Islet precursor cell (in vitro differentiated cells): ENCODE data around the gene CASKIN1.

Experiments
- DNase-seq: peaks from one replicate; pipeline ENCODE4 v3.0.0-alpha.2; 2018

CASKIN1 gene

GRCh38 chr16:2233046-2233775 is 36.8 kb upstream of the CASKIN1 start:
- no peak for DNase-seq

DNA sequence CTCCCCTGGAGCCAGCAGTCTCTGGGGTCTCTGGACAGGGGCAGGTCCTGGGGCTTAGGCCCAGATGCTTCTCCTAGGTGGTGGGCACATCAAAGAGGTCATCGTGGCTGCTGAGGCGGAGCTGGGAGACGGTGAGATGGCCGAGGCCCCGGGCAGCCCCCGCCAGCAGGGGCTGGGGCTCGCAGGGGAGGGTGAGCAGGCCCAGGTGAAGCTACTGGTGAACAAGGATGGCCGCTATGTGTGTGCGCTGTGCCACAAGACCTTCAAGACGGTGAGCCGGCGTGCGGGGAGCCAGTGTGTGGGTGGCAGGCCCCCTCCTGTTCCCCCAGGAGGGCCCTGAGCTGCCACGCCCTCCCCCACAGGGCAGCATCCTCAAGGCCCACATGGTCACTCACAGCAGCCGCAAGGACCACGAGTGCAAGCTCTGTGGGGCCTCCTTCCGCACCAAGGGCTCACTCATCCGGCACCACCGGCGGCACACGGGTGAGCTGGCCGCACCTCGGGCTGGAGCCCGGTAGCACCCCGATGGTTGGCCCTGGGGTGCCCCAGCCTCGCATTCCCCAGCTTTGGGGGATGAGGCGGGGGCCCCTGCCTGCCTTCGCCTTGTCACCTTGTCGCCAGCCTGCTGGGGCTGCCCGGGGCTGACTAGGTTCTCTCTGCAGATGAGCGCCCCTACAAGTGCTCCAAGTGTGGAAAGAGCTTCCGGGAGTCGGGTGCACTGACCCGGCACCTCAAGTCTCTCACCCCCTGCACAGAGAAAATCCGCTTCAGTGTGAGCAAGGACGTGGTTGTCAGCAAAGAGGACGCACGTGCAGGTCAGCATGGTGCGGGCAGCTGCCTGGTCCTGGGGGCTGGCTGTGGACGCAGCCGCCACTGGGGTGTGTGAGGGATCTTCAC is 35.9 kb upstream of the CASKIN1 start:
- DNase-seq: no peak

GRCh38 chr16:2231016-2231931 is 34.9 kb upstream of the CASKIN1 start:
- no peak for DNase-seq

- no peak for DNase-seq
Measured at GRCh38 chr16:2230376-2230775, 34.0 kb upstream of the CASKIN1 start.

DNA sequence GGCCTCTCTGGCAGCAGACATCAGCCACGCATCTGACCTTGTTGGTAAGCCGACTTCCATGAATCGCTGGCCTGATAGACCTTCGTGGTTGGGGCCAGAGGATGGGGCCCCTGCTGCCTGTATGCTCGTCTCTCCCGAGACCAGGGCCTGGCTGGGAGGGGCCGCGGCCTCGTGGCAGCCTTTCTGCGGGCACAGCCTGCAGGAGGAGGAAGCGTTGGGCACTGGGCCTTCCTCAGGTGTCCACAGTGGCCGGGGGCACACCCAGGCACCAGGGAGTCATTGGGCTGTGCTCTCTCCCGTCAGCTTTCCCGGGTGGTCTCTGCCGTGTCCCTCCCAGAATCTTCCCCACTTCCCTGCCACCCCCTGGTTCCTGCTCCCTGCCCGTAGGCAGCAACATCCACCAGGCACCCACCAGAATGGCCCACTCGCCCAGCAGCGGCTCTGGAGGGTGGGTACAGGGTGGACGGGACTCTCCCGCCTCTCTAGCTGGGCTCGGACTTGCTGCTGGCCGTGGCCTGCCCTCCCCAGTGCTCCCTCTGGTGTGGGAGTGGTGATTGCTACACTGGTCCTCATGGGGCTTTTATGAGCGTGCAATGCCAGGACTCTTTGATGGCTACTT is 33.3 kb upstream of the CASKIN1 start:
- no peak for DNase-seq

DNA sequence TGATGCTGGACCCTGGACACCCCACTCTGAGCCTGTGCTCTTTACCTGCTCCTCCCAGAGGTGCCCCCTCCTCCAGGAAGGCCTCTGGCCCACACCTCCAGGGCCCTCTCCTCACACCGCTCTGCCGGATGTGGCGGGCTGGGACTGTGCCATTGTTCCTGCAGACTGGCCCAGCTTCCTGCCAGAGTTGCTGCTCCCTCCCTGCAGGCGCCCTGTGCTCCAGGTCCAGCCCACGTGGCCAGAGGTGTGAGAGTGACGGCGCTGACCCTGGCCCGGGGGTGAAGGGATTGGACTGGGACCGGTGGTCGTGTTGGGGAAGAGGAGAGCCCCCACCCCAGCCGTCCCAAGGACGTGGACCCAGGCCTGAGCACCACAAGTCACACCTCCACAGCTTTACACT is 32.7 kb upstream of the CASKIN1 start:
- no peak for DNase-seq

- DNase-seq: no peak
Measured at GRCh38 chr16:2228161-2228824, 31.9 kb upstream of the CASKIN1 start.

DNA sequence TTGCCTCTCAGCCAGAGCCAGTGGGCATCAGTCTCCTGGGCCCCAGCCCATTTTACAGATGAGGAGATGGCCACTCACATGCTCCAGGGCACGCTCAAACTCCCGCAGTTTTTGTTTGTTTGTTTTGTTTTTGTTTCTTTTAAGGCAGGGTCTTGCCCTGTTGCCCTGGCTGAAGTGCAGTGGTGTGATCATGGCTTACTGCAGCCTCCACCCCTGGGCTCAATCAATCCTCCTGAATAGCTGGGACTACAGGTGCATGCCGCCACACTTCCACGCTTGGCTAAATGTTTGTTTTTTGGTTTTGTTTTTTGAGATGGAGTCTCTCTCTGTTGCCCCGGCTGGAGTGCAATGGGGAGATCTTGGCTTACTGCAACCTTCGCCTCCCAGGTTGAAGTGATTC is 30.5 kb upstream of the CASKIN1 start:
- no peak for DNase-seq

DNA sequence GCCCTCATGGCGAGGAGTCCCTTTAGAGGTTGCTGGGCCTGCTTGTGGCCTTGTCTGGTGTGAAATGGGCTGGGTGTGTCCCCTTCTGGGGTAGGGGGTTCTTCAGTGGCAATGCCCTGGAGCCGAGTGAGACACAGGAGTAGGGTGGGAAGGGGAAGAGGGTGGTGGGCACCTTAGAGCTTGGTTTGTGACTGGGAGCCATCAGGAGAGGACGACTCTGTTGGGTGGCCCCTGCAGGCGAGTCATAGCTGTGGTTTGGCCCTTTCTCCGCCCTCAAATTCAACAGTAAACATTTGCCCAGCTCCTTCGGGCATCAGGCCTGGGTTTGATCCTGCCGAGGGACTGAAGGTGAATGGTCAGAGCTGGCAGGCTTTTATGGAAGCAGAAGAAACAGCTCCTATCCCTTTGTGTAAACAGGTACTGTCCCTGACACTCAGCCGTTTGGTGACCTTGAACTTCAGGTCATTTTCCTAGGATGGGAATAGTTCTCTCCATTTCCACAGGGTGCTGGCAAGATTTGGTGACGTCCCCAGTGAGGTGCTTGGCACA is 29.9 kb upstream of the CASKIN1 start:
- no peak for DNase-seq

DNA sequence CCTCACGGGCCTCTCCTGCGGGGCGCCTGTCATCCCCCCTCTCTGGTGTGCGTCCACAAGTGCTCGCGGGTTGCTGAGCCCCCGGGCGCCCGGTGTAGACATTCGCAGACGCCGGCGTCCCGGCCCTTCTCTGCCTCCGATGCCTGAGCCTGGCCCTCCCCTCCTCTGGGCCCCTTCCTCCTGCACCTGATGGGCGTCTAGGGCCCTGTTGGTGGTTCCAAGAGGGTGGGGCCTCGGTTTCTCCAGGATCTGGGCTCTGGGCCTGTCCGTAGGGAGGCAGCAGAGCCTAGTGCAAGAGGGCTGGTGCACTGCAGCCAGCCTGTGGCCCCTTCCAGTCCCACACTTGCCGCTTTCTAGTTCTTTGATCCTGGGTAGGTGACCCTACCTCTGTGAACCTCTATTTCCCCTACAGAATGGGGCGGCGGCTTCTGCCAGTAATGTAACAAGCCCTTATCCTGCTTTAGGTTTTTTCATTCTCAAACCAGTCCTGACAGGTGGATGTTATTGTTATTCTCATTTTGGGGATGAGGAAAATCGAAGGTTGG is 27.6 kb upstream of the CASKIN1 start:
- DNase-seq: peak; percentile 79

GRCh38 chr16:2223221-2223941 is 27.0 kb upstream of the CASKIN1 start, which contains the start of gene E4F1:
Gene E4F1, plus strand, starts transcription at chr16:2223591. Its CDS starts 23 bp downstream, at chr16:2223614.
- DNase-seq: peak; percentile 100

GRCh38 chr16:2216330-2216729 is 19.9 kb upstream of the CASKIN1 start:
- no peak for DNase-seq

DNA sequence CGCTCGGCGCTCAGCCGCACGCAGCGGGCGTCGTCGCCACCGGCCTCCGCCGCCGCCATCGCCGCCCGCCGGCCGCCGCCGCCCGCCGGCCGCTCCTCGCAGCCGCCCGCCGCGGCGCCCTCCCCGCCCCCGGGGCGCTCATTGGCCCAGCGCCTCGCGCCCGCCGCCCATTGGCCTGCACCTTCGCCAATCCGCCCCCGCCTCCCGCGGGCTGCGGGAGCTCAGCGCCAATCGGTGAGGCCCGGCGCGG is 18.2 kb upstream of the CASKIN1 start, which contains the start of gene PGP:
PGP (minus strand) TSS at position 122 of the 250 bp plus-strand sequence; CDS start at position 59, 63 bp downstream.
- DNase-seq: no peak

DNA sequence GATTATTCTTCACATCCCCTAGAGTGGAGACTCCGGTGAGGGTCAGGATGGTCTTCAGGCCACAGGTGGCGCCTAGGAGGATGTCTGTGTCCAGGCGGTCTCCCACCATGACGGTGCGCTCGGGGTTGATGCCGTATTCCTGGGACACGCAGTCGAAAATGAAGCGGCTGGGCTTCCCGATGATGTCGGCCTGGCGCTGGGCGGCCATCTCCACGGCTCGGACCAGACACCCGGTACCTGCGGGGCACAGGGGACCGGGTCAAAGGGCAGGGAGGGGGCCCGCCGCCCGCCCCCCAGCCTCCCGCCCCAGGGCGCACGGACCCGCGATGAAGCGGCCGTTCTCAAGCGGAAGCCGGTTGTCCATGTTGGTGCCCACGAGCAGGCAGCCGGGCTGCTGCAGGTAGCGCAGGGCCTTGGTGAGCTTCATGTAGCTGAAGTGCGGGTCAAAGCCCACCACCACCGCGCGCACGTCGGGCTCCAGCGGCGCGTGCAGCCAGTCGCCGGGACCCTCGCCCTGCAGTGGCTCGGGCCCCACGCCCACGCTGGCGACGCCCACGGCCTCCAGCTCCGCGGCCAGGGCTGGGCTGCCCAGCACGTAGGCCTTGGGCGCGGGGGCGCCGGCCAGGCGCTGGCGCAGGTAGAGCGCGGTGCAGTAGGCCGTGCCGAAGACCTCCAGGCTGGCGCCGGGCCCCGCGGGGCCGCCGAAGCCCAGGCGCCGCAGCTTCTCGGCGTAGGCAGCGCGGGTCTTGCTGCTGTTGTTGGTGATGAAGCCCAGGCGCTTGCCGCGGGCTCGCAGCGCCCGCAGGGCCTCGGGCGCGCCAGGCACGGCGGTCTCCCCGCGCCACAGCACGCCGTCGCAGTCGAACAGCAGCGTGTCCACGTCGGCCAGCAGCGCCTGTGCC is 17.7 kb upstream of the CASKIN1 start:
- DNase-seq: no peak

DNA sequence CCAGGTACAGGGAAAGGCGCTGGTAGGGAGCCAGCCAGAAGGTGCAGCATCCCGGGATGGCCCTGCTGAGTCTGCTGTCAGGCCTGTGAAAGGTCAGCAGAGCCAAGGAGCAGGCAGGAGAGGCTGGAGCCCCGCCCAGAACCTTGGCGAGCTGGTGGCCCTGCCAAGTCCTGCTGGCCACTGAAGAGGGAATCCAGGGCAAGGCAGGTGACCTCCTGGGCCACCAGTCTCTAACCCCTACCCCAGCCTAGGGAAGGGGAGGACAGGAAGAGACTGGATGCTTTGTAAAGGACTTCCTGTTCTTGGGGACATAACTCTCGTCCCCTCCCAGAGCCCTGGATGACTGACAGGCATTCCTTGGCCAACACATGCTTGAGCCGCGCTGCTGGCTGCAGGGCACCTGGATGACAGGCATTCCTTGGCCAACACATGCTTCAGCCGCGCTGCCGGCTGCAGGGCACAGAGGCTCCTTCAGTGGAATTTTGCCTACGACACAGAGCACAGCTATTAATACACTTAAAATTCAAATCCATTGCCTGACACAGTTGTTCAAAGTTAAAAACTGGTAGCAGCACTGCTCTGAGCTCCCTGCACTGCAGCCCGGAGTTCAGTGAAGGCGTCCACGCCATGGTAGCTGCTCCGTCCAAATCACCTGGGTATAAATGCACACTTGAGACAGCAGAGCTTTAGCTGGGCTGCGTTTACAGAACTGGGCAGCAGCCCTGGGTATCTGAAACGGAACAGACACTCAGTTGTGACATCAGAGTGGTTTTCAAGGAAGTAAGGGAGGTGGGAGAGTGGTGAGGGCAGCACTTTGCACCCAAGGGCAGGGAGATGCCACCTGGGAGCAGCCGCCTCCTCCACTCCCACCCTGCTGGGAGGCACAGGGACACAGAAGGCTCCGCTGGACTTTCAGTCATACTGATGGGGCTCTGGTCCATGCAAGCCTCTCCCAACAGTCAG is 16.2 kb upstream of the CASKIN1 start:
- DNase-seq: peak; percentile 74

GRCh38 chr16:2211923-2212347 is 15.5 kb upstream of the CASKIN1 start:
- DNase-seq: no peak

DNA sequence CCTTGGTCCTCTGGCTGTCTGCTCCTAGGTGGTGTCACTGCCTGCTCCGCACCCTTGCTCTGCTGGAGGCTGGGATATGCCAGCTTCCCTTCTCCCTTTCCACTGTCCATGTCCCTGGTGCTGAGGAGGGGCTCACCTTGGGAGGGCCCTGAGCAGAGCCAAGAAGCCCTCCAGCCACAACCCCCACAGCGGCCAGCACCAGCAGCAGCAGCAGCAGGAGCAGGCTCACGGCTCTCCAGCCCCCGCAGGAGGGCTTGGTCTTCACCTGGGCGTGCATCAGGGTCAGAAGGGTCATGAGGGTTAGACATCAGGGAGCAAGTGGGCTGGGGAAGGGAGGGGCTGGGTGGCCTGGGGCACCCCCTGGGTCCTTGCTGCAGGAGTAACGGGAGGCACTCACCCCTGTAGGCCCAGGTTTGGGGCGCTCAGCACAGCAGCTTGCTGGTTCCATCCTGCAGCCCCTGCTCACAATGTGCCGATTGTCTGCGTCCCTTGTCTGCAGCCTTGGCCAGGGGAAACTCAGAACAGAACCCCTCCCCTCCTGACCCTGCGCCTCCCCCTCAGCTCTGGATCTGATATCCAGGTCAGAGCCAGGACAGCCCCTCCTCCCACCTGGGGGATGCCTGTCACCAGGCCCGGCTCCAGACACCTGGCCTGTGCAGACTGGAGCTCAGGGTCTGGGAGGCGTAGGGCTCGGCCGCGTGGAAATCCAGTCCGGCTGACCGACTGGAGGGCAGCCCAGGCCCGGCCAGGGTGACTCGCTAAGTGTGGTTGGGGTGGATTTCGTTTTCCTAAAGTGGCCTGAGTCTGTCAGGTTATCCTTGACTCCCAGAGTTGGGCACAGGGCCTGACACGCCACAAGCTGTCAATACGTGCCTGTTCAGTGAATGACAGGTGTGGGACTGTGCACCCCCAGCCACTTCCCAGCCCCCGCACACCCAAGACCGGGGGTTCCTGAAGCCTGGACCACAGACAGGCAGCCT is 14.3 kb upstream of the CASKIN1 start, which contains the start of gene BRICD5:
BRICD5 (minus strand) TSS at position 478 of the 980 bp plus-strand sequence; CDS start at position 448, 30 bp downstream.
- no peak for DNase-seq
